ENCODE results near the gene PPP1R1B.

The PPP1R1B gene

DNA sequence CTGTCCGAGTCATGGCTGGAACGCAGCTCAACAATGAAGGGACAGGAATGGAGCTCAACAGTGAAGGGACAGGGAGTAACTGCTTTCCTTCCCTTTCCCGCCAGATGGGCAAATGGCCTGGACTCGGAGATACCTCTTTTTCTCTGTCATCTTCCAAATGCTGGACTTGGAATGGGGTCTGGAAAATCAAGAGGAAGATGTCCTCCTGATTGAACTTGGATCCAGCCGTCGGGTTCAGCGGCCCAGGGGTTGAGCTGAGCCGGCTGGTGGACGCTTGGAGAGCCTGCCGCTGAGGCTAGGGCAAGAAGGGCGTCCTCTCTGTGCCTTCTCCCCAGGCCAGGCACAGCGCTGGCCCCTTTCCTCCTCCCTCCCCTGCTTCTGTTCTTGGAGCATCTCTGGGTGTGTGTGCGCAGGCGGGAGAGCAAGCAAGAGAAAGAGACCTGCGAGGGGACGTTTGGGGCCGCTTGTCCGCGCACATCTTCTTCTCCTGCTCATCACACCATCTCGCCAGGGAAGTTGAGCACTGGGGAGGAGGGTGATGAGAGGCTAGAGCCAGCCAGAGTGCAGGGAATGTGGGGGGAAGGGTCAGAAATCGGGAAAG lies 25.7 kb upstream of the PPP1R1B start:
- FAIRE-seq = no peak
- no peak for TF ChIP-seq CTCF (IDR thresholded peaks at IDR 0.05; ENCODE audit: insufficient read depth, missing control alignments)
- DNase-seq (ENCODE audit: insufficient read length, low spot score) = no peak

DNA sequence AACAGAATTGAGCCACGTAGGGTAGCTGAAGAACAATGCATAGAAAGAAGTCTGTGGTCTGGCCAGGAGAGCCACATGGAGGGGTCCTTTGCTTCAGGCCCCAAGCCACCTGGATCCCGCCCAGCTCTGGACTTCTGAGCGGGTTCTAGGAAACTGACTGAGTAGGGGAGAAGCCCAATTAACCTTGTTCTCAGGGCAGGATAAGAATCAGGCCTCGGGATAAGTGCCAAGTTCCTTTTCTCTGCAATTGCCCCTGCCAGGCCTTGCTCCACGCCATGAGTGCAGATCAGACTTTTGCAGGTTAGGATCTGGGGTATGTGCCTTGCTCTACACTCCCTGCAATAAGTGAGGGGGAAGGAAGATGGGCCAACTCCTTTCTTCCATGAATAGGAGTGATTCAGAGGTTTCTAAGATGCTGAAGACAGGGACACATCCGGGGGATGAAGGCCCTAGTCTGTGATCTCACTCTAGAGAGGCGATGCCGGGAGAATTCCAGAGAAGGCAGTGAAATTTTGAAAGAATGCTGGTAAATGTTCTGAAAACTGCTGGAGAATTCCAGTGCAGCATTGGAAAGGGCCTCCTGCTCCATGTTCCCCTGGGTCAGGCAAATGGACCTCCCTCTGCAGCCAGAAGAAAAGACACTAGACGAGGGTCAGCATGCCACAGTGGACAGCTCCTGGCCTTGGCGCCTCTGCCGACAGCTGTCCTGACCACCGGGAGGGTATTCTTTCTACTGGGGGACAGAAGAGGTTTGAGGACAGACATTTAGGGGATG lies 24.8 kb upstream of the PPP1R1B start:
- no peak for DNase-seq (ENCODE audit: insufficient read length, low spot score)

GRCh38 chr17:39602533-39603303 lies 24.0 kb upstream of the PPP1R1B start:
- no peak for TF ChIP-seq CTCF (IDR thresholded peaks at IDR 0.05; ENCODE audit: insufficient read depth, missing control alignments)
- DNase-seq (ENCODE audit: insufficient read length, low spot score) (no peak), FAIRE-seq (no peak)

More for the DNA sequence above, 24.8 kb upstream of the PPP1R1B start:
- TF ChIP-seq CTCF (IDR thresholded peaks at IDR 0.05; ENCODE audit: insufficient read depth, missing control alignments) = no peak
- FAIRE-seq = no peak

DNA sequence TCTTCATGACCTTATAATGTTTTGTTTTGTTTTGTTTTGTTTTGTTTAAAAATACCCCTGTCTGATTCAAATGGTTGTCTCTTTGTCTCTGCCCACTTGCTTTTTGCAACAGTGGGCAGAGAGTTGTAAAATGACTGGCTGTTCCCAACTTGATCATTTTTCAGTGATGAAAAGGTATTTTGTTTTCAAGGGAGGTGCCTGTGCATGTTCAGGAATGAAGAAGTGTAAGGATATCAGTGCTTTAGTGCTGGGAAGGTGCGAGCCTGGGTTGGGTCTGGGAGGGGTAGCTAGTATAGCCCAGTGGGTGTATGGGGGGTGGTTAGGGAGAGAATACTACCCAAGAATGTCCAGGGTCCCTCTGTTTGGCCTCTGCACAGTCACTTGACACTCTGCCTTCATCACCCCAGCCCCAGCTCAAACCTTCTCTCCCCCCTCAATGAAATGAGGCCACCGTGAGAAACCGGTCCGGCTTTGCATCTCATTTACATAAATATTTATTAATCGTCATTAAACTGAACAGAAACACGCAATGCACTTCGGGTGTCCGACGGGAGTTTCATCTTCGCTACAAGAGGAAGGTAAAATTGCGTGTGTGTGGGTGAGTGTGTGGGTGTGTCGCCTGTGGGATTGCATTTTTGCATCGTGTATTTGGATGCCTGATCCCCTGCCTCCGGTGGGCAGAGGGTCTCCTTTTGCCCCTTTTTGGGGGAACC lies 23.3 kb upstream of the PPP1R1B start:
- DNase-seq (ENCODE audit: insufficient read length, low spot score) (no peak), FAIRE-seq (no peak)
- no peak for TF ChIP-seq CTCF (IDR thresholded peaks at IDR 0.05; ENCODE audit: insufficient read depth, missing control alignments)

DNA sequence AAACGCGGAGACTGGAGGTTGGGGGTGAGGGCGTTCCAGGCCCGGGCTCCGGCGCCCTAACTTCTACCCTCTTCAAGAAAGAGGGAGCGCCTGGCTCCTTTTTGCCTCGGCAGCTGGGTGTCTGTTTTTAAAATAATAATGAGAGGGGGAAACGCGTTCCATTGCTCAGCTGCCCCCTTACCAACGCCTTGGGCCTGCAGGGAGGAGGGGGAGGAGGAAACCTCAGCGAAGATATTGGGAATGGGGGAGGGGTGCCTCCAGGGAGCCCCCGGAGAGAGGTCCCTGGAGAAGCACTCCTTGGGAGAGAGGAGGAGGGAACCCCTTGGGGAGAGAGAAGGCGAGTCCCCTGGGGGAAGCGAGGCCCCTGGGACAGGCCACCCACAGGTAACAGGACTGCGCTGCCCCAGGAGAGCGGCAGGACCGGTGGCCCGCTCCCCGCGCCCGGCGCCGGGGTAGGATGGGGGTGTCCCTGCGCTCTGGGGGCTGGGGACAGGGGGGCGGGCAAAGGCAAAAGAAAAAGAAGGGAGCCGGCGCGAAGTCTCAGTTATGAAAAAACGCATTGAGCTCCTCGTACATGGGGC lies 21.8 kb upstream of the PPP1R1B start:
- FAIRE-seq (no peak), DNase-seq (ENCODE audit: insufficient read length, low spot score) (no peak)
- no peak for TF ChIP-seq CTCF (IDR thresholded peaks at IDR 0.05; ENCODE audit: insufficient read depth, missing control alignments)

DNA sequence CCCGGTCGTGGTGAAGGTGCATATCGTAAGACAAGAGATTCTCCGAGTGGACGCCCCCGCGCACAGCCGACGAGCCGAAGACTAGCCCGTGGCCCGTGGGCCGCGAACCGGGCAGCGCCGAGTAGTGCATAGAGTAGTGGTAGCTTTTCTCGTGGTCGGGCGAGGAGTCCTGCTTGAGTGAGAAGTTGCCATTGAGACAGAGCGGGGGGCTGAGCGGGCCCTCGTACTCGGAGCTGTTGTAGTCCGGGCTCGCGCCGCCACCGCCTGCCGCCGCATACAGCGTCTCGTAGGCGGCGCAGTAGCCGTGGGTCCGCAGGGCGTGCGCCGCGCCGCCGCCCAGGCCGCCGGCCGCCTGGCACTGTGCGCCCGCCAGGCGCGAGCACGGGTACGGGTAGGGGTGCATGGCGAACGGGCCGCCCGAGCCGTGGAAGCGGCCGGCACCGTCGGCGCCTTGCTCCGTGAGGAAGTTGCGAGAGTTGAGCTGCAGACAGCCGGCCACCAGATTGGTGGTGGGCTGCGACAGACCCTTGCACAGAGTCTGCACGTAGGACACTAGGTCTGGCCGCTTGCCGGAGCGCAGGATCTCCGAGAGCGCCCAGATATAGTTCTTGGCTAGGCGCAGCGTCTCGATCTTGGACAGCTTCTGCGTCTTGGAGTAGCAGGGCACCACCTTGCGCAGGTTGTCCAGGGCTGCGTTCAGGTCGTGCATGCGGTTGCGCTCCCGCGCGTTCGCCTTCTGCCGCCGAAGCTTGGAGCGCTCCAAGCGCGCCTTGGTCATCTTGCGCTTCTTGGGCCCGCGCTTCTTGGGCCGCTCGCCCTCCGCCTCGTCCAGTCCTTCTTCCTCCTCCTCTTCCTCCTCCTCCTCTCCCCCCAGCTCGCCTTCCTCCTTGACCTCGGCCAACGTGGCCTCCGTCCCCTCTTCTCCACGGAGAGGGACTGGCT lies 21.0 kb upstream of the PPP1R1B start:
- TF ChIP-seq CTCF (IDR thresholded peaks at IDR 0.05; ENCODE audit: insufficient read depth, missing control alignments) = no peak
- DNase-seq (ENCODE audit: insufficient read length, low spot score) (no peak), FAIRE-seq (no peak)

All from D721Med (cell line).